Duodenal mucosa (tissue), 2 donors: ENCODE data around the gene FGF19.

Experiments used
- H3K27ac ChIP-seq: one replicate; pipeline ENCODE4 v1.7.0; 2013; ENCODE audit warnings: low read depth, low read length
- H3K27me3 ChIP-seq, 2 donors: one replicate each; pipeline ENCODE4 v1.7.0; 2013; ENCODE audit warnings: low read length in 2 of 2, control low read depth in 1 of 2; ENCODE audit not compliant: insufficient read depth in 2 of 2, control insufficient read depth in 1 of 2
- H3K36me3 ChIP-seq, 2 donors: one replicate each; pipeline ENCODE4 v1.7.0; 2013; ENCODE audit warnings: low read length in 2 of 2, control low read depth in 1 of 2; ENCODE audit not compliant: insufficient read depth in 2 of 2, control insufficient read depth in 1 of 2
- H3K4me1 ChIP-seq, 2 donors: one replicate each; pipeline ENCODE4 v1.7.0; 2013; ENCODE audit warnings: low read length in 2 of 2, control low read depth in 1 of 2; ENCODE audit not compliant: insufficient read depth in 2 of 2, control insufficient read depth in 1 of 2
- H3K4me3 ChIP-seq, 2 donors: one replicate each; pipeline ENCODE4 v1.7.0; 2013; ENCODE audit warnings: low read length in 2 of 2, low read depth in 1 of 2
- H3K9ac ChIP-seq, 2 donors: one replicate each; pipeline ENCODE4 v1.7.0; 2013; ENCODE audit warnings: low read length in 2 of 2, low read depth in 1 of 2
- H3K9me3 ChIP-seq, 2 donors: one replicate each; pipeline ENCODE4 v1.7.0; 2013; ENCODE audit warnings: low read length in 2 of 2, control low read depth in 1 of 2; ENCODE audit not compliant: control insufficient read depth in 1 of 2

Gene FGF19, protein sequence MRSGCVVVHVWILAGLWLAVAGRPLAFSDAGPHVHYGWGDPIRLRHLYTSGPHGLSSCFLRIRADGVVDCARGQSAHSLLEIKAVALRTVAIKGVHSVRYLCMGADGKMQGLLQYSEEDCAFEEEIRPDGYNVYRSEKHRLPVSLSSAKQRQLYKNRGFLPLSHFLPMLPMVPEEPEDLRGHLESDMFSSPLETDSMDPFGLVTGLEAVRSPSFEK

DNA sequence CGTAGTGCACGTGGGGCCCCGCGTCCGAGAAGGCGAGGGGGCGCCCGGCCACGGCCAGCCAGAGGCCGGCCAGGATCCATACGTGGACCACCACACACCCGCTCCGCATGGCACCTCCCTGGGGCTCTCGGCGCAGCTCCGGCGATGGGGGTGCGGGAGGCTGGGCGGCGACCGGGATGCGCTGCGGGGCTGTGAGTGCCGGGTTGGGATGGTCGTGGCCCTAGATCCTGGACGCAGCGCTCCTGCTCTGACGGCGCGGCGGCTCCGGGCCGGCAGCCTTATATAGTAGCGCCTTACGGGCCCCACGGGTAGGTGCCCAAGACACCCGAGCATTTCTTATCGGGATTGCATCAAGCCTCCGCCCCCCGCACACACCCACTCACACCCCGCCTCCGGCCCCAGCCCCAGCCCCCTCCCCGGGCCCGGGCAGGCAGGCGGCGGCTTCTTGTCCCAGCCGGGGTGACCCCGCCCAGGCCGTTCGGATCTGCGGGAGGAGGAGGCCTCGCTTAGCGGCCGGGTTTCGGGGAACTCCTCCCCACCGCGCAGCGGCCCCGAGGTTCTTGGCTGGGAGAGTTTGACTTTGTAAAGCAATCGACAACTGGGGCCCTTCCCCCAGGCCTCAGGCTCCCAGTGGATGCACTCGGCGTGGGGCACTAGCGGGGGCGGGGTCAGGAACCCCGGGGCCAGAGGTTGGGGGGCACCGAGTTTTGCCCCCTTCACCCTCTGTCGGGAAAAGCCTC lies at the start of gene FGF19:
FGF19 (minus strand) TSS at position 255 of the 740 bp plus-strand sequence; CDS start at position 109, 146 bp downstream.
- no peak within 1 kb of the TSS for H3K27ac ChIP-seq
- H3K9me3 ChIP-seq = no peaks in the 10 kb centered on the region
- peak within 1 kb of the TSS in 1 of 2 donors; percentile 29 for H3K4me3 ChIP-seq
- H3K9ac ChIP-seq = no peak within 1 kb of the TSS
- H3K4me1 ChIP-seq = peaks cover 29 to 32% of the 10 kb centered on the region in 2 donors
- no peaks in the 10 kb centered on the region for H3K36me3 ChIP-seq
- peaks cover 12 to 58% of the 10 kb centered on the region in 2 donors for H3K27me3 ChIP-seq

DNA sequence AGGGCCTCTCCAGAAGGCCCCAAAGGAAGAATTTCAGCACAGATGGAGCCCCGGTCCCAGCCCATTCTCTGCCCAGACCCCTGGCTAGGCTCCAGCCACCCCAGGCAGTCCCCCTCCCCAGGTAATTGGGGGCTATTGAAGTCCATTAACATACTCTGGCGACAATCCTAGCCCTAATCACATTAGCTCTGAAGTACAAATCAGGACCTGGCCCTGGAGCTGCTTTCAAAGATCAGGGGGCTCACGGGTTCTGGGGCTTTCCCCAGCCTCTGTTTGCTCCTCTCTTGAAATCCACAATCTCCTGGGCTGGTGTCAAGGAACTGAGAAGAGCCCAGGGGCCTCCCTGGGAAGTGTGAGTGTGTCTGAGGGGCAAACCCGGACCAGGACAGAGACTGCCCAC lies 49.1 kb upstream of the FGF19 start:
- Histone ChIP-seq H3K27me3 (no peaks in the 10 kb centered on the region), H3K36me3 (no peaks in the 10 kb centered on the region), H3K4me3 (no peak overlapping the region), H3K27ac (no peak overlapping the region), H3K9ac (no peak overlapping the region), H3K4me1 (no peaks in the 10 kb centered on the region), H3K9me3 (no peaks in the 10 kb centered on the region)

DNA sequence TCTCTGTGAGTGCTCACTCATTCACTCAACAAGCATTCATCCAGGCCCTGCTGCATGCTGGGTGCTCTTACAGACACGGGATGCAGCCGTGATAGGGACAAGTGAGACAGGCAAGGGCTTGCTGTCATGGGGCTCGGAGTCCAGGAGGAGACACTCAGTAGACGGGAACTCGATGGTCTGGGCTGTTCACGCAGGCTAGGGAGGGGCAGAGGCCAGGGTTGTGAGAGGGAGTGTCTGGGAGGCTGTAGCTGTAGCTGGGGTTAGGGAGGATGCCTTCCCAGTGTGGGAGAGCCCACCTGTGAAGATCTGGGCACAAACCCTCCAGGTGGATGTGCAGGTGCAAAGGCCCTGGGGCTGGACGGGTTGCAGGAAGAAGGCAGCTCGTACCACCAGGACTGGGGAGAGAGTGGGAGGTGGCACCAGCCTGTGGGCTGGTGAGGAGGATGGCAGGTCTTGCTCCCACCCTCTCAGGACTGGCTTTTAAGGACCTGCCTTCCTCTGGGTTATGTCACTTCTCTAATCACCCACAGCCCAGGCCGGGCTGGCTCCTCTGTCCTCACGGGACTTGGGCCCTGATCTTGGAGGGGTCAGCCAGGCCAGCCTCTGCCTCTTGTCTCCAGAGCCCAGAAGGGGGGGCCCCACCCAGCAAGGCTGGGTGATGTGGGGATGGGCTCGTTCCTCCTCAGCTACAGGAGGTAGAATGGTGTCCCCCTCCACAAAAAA lies 47.2 kb upstream of the FGF19 start:
- H3K9ac ChIP-seq = no peak overlapping the region
- H3K9me3 ChIP-seq = no peaks in the 10 kb centered on the region
- no peaks in the 10 kb centered on the region for H3K36me3 ChIP-seq
- H3K27me3 ChIP-seq = peaks cover 0 to 8% of the 10 kb centered on the region in 2 donors
- no peaks in the 10 kb centered on the region for H3K4me1 ChIP-seq
- no peak overlapping the region for H3K27ac ChIP-seq
- no peak overlapping the region for H3K4me3 ChIP-seq

DNA sequence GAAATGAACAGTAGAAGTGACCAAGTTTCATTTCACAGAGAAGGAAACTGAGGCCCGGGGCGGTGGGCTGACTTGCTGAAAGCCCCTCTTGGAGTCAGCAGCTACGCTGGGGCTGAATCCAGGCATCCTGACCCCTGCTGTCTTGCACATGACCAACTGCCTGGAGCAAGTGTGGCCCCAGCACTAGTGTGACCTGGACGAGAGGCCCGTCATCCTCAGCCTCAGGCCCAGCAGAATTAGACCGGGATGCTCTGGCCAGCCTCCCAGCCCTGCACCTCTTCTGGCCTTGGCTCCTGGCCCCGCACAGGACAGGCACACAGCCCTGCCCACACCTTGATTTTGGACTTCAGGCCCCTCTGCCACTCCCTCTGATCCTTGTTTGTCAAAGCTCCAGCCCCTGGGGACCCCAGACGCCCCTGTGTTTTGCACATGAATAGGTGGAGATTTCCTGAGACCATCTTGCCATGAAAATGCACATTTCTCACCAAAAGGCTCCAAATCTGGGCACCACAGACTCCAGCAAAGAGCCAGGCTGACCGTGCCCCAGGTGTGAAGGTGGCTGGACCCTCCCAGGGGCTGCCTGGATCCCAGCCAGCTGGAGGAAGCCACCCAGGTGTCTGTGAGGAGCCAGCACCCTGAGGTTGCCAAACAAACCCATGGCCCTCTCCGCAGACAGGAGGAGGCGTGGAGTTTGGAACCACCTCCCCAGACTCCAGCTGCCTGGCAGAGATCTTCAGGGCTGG lies 46.5 kb upstream of the FGF19 start:
- no peaks in the 10 kb centered on the region for H3K36me3 ChIP-seq
- H3K4me1 ChIP-seq = no peaks in the 10 kb centered on the region
- no peak overlapping the region for H3K4me3 ChIP-seq
- H3K9me3 ChIP-seq = no peaks in the 10 kb centered on the region
- H3K9ac ChIP-seq = no peak overlapping the region
- H3K27ac ChIP-seq = no peak overlapping the region
- H3K27me3 ChIP-seq = peaks cover 0 to 11% of the 10 kb centered on the region in 2 donors

DNA sequence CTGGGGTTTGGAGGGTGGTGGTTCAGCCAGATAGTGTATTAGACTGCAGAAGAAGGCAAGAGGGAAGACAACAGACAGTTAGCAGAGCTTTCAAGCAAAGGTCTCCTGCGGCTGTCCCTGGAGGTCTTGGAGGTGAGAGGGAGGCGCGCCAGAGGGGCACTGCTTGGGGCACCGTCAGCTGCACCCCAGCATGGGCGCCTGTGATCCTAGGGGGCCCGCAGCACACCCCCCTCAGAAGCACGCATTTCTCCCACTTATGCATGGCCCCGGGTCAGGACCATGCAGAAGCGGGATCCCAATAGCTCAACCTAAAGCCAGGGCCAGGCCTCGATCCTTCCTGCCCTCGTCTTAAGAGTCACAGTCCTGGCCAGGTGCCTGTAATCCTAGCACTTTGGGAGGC lies 44.8 kb upstream of the FGF19 start:
- Histone ChIP-seq H3K4me3 (no peak overlapping the region), H3K27ac (no peak overlapping the region), H3K27me3 (peaks cover 0 to 11% of the 10 kb centered on the region in 2 donors), H3K9me3 (no peaks in the 10 kb centered on the region), H3K36me3 (no peaks in the 10 kb centered on the region), H3K4me1 (no peaks in the 10 kb centered on the region), H3K9ac (no peak overlapping the region)

DNA sequence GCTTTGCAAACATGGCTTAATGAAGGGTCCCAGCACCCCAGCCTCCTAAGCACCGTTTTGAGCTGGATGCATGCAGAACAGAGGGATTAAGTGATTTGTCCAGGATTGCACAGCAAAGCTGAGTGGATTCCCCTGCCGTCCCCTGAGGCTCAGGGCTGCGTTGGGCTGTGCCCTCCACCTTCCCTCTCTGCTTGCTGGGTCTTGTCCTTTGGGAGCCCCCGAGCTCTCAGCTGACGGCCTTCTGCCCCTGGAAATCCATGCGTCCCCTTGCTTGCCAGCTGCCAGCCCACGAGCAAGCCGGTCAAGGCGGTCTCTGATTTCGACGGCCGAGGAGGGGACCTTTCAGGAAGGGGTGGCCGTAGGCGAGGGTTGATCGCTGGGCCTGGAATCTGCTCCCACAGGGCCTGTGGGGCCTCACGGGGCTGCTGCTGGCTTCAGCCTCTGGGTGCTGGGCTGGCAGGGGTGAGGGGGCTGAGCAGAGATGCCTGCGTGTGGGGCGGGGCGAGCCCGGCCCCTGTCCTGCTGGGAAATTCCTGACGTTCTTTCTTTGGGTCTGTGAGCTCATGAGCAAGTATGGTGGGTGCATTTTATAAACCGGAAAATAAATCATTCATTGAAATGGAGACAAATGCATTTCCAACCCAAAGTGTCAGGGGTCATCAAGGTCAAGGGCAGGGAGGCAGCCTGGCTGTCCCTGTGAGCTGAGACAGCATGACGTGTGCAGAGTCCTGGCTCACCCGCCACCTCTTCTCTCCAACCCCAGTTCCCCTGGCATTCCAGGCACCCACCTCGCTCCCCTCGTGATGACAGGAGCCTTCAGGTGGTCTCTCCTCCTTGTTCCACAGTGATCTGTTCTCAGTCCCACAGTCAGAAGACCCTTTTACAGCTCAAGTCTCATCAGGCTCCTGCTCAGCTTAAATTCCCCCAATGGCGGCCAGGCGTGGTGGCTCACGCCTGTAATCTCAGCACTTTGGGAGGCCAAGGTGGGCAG lies 43.2 kb upstream of the FGF19 start:
- peaks cover 0 to 11% of the 10 kb centered on the region in 2 donors for H3K27me3 ChIP-seq
- no peak overlapping the region for H3K27ac ChIP-seq
- H3K4me1 ChIP-seq = no peaks in the 10 kb centered on the region

DNA sequence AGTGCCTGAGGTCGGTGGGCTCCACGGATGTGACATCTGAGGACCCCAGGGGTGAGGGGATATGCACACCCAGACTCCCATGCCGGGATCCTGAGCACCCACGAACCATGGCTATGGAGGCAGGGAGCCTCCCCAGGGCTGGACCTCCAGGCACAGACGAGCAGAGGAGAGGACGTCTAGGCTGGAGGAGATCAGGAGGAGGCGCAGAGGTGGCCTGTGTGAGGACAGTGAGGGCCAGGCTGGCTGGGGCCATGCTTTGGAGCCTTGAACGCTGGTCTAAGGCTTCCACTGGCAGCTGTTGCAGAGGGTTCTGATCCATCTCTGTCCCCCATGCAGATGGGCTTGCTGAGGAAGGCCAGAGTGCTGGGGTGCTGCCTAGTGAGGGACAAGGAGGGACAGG lies 42.3 kb upstream of the FGF19 start:
- H3K9me3 ChIP-seq = no peaks in the 10 kb centered on the region
- no peaks in the 10 kb centered on the region for H3K36me3 ChIP-seq
- H3K9ac ChIP-seq = no peak overlapping the region
- no peak overlapping the region for H3K27ac ChIP-seq
- no peak overlapping the region for H3K4me3 ChIP-seq
- H3K4me1 ChIP-seq = no peaks in the 10 kb centered on the region
- peaks cover 0 to 11% of the 10 kb centered on the region in 2 donors for H3K27me3 ChIP-seq

More for the DNA sequence above, 43.2 kb upstream of the FGF19 start:
- Histone ChIP-seq H3K9me3 (no peaks in the 10 kb centered on the region), H3K4me3 (no peak overlapping the region), H3K36me3 (no peaks in the 10 kb centered on the region), H3K9ac (no peak overlapping the region)

DNA sequence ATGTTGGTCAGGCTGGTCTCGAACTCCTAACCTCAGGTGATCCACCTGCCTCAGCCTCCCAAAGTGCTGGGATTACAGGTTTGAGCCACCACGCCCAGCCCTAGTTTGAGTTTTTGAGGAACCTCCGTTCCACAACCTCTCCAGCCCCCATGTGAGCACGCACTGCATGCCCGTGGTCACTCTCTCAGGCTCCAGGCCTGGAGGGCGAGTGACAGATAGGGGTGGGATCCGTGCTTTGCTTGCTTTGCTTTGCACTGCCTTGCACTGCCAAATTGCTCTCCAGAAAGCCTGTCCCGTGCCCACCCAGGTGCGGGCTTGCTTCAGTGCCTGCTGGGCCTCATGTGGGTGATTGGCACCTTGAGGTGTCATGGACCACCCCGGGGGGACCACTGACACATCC lies 41.4 kb upstream of the FGF19 start:
- H3K4me3 ChIP-seq = no peak overlapping the region
- H3K36me3 ChIP-seq = no peaks in the 10 kb centered on the region
- no peaks in the 10 kb centered on the region for H3K9me3 ChIP-seq
- no peaks in the 10 kb centered on the region for H3K4me1 ChIP-seq
- H3K27ac ChIP-seq = no peak overlapping the region
- H3K27me3 ChIP-seq = peaks cover 0 to 11% of the 10 kb centered on the region in 2 donors
- H3K9ac ChIP-seq = no peak overlapping the region

DNA sequence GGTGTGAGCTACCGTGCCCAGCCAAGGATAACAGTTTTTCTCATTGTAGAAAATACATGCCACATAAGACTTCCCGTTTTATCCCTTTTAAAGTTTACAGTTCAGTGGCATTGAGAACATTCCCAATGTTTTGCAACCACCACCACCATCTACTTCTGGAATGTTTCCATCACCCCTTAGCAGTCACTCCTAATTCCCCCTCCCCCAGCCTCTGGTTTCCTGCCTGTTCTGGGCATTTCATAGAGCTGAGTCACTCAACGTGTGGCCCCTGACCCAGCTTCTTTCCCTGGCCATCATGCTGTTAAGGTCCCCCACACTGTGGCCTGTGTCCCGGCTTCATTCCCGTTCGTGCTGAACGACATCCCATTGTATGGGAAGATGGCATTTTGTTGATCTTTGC lies 40.6 kb upstream of the FGF19 start:
- peaks cover 0 to 11% of the 10 kb centered on the region in 2 donors for H3K27me3 ChIP-seq
- no peaks in the 10 kb centered on the region for H3K4me1 ChIP-seq
- H3K9me3 ChIP-seq = no peaks in the 10 kb centered on the region
- no peak overlapping the region for H3K27ac ChIP-seq
- no peak overlapping the region for H3K9ac ChIP-seq
- no peaks in the 10 kb centered on the region for H3K36me3 ChIP-seq
- no peak overlapping the region for H3K4me3 ChIP-seq
